Measurements from ENCODE around the gene CEBPB.
"Not testable (repeated sequence)": the region's sequence is repeated elsewhere in the genome, so short reads cannot be mapped to it uniquely, and the experiment has no call there.

The CEBPB gene

DNA sequence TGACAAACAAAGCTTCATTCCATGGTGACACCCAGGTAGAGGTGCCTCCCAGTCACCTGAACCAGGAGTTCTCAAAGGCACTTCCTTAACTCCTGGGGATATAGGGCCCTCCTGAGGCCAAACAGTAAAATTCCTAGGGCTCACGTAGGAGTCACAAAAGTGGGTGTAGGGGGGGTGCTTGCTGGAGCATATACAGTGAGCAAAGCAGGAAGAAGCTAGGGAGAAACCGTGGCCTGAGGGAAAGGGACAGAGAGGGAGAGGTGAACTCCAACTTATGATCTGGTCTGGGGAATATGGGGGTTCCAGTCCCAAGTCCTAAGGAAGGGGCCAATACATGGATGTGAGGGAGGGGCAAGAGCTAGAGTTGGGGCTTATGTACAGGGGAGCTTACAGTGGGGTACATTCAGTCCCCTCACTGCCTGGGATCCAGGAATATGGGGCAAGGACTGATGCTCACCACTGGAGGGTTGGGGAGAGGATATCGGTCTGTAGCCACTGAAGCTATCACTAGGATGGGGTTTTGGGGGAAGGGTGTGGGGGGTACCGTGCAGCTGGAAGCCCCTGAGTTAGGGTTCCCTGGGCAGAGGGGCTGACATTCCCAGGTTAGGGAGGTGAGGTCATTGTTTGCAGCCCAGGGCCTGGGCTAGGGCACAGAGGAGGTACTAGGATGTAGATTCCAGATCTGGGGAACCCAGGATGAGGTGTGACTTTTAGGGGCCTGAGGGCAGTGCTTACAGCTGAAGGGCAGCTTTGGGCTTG is 38.1 kb upstream of the CEBPB start:
- Histone ChIP-seq H3K9ac (ENCODE audit: low read length) (peak overlapping the region; percentile 97), H3K36me3 (ENCODE audit: control insufficient read depth, insufficient read depth, low read length) (peaks cover 3% of the 10 kb centered on the region), H3K4me3 (ENCODE audit: low read length) (peak overlapping the region; percentile 85), H3K9me3 (ENCODE audit: control insufficient read depth, low read length) (no peaks in the 10 kb centered on the region), H3K4me1 (ENCODE audit: control insufficient read depth, insufficient read depth, low read length) (peaks cover 53% of the 10 kb centered on the region), H3K27me3 (ENCODE audit: control insufficient read depth, insufficient read depth, low read length) (no peaks in the 10 kb centered on the region)

DNA sequence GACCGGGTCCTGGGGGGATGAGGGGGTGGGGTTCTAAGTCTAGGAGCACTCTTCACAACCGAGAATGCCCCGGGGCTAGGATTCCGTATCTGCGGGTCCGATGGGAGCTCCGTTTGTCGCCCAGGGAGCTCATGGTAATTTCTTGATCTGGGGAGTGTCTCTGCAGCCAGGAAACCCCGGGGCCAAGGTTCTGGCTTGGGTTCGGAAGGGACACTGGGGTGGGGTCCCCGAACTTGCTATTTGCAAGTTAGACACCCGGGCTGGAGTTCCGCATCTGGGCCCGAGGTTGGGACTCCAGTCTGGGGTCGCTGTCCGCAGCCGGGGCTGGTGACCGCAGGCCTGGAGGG is 37.5 kb upstream of the CEBPB start:
- Histone ChIP-seq H3K4me1 (ENCODE audit: control insufficient read depth, insufficient read depth, low read length) (peaks cover 47% of the 10 kb centered on the region), H3K36me3 (ENCODE audit: control insufficient read depth, insufficient read depth, low read length) (peaks cover 3% of the 10 kb centered on the region), H3K9ac (ENCODE audit: low read length) (peak overlapping the region; percentile 97), H3K27me3 (ENCODE audit: control insufficient read depth, insufficient read depth, low read length) (no peaks in the 10 kb centered on the region), H3K9me3 (ENCODE audit: control insufficient read depth, low read length) (no peaks in the 10 kb centered on the region), H3K4me3 (ENCODE audit: low read length) (peak overlapping the region; percentile 85)

DNA sequence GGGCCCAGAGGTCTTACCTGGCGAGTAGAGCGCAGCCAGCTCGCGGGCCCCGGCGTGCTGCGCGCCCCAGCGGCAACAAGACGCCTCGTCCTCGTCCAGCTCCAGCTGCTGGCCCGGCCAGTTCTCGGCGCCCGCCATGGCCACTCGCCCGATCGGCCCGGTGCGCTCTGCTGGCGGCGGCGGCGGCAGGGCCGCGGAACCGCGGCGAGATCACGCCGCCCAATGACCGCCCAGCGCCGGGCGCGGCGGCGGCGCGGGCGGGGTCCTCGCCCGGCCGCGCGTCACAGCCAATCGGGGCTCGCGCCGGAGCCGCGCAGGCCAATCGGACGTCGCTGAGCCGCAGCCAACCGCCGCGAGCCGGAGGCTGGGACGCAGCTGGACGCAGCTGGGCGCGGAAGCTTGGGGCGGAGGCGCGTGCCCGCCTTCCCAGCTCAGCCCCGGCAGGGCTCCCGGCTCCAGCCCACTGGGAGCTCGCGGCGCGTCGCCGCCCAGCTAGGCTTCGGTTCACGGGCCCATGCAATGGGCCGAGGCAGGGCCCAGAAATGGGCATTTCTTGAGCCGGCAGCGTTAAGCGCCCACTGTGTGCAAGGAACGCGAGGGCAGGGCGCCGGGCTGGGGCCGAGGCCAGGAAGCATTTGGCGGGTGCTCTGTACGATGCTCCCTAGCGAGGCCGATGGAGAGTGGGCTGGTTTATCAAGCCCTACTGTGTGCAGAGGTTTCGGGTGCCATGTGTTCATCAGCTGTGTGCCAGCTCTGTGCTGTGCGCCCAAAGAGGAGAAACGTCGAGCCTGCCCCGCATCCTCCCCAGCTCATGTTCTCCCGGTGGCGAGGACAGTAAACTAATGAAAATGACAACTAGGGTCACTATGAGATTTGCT is 36.9 kb upstream of the CEBPB start, which contains the start of gene PEDS1:
Gene PEDS1 (minus strand): TSS at position 224 of the 878 bp plus-strand sequence. CDS start 86 bp downstream, at position 138.
- Histone ChIP-seq H3K36me3 (ENCODE audit: control insufficient read depth, insufficient read depth, low read length) (no peaks in the 10 kb centered on the region), H3K9ac (ENCODE audit: low read length) (peak within 1 kb of the TSS; percentile 97), H3K9me3 (ENCODE audit: control insufficient read depth, low read length) (no peaks in the 10 kb centered on the region), H3K27me3 (ENCODE audit: control insufficient read depth, insufficient read depth, low read length) (no peaks in the 10 kb centered on the region), H3K4me1 (ENCODE audit: control insufficient read depth, insufficient read depth, low read length) (peaks cover 43% of the 10 kb centered on the region), H3K4me3 (ENCODE audit: low read length) (peak within 1 kb of the TSS; percentile 85)

DNA sequence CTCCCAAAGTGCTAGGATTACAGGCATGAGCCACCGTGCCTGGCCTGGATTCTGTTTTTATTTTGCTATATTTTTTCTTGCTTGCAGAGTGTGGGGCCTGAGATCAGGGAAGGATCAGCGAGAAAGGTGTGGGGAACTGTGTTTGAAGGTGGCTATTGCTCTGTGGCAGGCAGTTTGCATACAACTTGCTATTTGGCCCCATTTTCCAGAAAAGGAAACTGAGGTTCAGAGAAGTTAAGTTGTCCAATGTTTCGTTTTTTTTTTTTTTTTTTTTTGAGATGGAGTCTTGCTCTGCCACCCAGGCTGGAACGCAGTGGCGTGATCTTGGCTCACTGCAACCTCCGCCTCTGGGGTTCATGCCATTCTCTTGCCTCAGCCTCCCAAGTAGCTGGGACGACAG is 29.1 kb upstream of the CEBPB start:
- peaks cover 17% of the 10 kb centered on the region for H3K4me1 ChIP-seq (ENCODE audit: control insufficient read depth, insufficient read depth, low read length)
- not testable (repeated sequence) for H3K27me3 ChIP-seq (ENCODE audit: control insufficient read depth, insufficient read depth, low read length); H3K9me3 ChIP-seq (ENCODE audit: control insufficient read depth, low read length); H3K9ac ChIP-seq (ENCODE audit: low read length); H3K36me3 ChIP-seq (ENCODE audit: control insufficient read depth, insufficient read depth, low read length); H3K4me3 ChIP-seq (ENCODE audit: low read length)

DNA sequence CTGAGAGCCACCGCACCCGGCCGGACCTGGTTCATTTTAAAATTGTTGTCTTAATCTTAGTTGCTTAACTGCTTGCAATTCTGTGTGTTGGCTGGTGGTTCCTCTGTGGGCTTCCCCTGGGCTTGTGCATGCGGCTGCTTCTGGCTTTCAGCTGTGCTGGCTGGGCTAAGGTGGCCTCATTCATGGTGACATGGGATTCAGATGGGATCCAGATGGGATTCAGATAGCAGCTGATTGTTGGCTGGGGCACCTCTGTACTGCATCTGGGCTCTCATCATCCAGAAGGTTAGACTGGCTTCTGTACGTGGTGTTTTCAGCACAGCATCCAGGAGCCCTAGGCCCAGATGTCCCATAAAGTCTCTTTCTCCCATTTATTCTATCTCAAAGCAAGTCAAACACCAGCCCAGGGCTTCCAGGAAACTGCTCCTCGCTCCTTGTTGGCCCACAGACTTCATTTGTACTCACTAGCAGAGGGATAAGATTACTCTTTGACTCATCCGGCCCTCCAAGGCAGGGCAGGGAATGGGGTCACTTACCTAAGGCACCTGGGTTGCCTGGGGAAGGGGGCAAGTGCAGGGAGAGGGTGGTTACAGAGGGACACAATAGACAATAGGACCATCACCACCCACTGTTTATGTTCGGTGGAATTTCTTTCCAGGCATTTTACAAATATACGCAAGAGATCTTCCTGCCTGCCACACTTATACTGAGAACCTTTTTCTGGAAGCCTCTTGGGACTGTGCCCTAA is 26.9 kb upstream of the CEBPB start:
- Histone ChIP-seq H3K36me3 (ENCODE audit: control insufficient read depth, insufficient read depth, low read length) (no peaks in the 10 kb centered on the region), H3K4me1 (ENCODE audit: control insufficient read depth, insufficient read depth, low read length) (peaks cover 17% of the 10 kb centered on the region), H3K9ac (ENCODE audit: low read length) (no peak overlapping the region), H3K4me3 (ENCODE audit: low read length) (no peak overlapping the region), H3K27me3 (ENCODE audit: control insufficient read depth, insufficient read depth, low read length) (no peaks in the 10 kb centered on the region), H3K9me3 (ENCODE audit: control insufficient read depth, low read length) (no peaks in the 10 kb centered on the region)

DNA sequence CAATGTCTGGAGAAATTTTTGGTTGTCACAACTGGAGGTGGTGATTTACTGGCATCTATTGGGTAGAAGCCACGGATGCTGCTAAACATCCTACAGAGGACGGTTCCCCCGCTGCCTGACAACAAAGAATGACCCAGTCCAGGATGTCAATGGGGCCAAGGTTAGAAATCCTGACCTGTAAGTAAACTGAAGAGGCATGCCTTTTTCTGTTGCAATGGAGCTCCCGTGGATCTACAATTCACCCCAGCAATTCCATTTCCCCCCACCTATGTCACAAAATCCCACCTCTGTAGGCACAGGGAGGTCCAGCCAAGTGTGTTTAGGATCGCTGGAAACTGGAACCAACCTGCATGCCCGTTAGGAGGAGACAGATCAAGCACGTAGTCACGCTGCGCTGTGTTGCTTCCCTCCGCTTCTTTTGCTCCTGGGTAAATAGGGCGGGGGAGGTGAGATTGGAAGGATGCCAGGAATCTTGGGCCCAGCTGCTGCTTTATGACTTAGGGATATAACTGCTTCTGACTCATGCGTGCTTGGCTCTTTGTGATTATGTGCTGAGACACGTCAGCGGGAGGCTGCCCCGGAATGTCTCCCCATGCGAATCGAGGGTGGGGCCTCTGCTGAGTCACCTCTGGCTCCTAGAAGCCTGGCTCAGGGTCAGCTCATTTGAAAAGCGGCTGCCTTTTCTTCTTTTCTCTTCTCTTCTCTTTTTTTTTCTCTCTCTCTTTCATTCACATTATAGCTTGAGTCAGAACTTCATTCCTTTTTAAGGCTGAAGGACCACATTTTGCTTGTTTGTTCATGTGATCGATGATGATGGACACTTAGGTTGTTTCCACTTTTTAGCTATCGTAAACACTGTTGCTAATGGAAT is 24.7 kb upstream of the CEBPB start:
- Histone ChIP-seq H3K36me3 (ENCODE audit: control insufficient read depth, insufficient read depth, low read length) (no peaks in the 10 kb centered on the region), H3K9me3 (ENCODE audit: control insufficient read depth, low read length) (no peaks in the 10 kb centered on the region), H3K4me1 (ENCODE audit: control insufficient read depth, insufficient read depth, low read length) (peaks cover 17% of the 10 kb centered on the region), H3K4me3 (ENCODE audit: low read length) (peak overlapping the region; percentile 22), H3K27me3 (ENCODE audit: control insufficient read depth, insufficient read depth, low read length) (no peaks in the 10 kb centered on the region), H3K9ac (ENCODE audit: low read length) (peak overlapping the region; percentile 50)

DNA sequence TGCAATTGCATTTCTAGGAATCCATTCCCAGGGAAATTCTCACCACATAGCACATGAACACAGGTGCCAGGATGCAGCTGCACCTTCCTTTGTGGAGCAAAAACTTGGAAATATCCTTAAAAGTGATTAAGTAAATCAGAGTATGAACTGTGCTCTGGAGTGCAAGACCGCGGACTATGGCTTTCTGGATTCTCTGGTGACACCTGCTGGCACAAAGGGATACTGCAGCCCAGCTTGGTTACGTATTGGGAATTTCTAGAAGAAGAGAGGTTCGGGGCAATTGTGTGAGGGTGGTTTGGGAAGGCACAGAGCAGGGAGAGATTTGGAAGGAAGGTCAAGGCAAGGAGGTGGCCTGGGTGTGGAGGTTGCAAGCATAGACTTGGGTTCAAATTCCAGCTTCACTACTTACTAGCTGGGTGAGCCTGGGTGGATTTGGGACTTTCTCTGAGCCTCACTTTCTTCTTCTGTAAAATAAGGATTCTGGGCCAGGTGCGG is 21.3 kb upstream of the CEBPB start:
- H3K36me3 ChIP-seq (ENCODE audit: control insufficient read depth, insufficient read depth, low read length) = no peaks in the 10 kb centered on the region

DNA sequence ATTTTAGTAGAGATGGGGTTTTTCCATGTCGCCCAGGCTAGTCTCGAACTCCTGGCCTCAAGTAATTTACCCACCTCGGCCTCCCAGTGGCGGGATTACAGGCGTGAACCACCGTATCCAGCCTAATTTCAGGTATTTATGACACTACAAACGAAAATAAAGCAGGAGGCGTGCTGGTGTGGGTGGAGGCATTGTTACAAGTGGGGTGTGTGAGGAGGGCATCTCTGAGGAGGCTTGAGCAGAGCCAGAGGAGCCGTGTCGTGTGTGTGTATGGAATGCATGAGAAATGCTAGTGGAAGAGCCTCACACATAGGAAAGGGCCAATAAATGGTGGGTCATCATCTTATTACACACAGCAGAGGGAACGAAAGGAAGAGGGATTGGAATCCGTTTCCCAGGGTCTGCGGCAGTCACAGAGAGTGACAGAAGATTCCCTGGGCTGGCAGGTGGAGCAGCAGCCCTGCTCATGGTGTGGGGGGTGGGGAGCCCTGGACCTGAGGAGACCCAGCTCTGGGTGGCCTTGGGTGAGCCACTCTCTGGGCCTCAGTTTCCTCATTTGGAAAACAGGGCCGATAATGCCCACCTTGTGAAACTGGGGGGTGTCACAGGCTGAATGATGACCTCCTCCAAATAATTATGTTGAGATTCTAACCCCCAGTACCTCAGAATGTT is 19.9 kb upstream of the CEBPB start:
- peaks cover 19% of the 10 kb centered on the region for H3K4me1 ChIP-seq (ENCODE audit: control insufficient read depth, insufficient read depth, low read length)
- H3K9ac ChIP-seq (ENCODE audit: low read length) = no peak overlapping the region

More for the DNA sequence above, 21.3 kb upstream of the CEBPB start:
- peaks cover 25% of the 10 kb centered on the region for H3K4me1 ChIP-seq (ENCODE audit: control insufficient read depth, insufficient read depth, low read length)
- H3K4me3 ChIP-seq (ENCODE audit: low read length) = no peak overlapping the region
- H3K9ac ChIP-seq (ENCODE audit: low read length) = no peak overlapping the region
- H3K27me3 ChIP-seq (ENCODE audit: control insufficient read depth, insufficient read depth, low read length) = no peaks in the 10 kb centered on the region
- no peaks in the 10 kb centered on the region for H3K9me3 ChIP-seq (ENCODE audit: control insufficient read depth, low read length)

DNA sequence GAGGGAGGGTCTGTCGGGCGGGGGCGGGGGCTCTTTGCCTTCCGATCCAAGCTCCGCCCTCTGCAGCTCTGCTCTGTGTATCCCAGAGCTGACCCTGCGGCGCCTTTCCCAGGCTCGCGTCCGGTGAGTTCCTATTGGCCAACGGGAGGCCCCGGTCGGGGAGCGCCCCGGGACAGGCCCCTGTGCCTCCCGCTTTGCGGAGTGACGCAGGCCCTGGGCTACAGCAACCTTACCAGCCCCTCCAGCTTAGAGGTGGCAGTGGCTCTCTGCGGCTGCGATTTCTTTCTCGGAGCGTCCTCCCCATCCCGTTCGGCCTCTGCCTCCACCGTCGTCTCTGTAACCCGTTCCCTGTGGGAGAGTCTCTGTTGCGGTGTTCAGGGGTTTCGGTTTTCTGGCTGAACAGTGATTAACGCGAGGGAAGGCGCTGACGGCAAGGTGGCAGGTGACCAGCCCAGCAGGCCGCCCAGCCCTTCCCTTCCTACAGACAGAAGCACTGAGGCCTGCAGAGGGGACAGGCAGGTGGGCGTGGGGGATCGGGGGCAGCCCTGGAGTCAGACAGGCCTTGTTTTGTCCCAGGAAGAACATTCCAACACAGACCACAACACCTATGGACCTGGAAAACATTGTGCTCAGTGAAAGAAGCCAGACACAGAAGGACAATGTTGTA is 18.1 kb upstream of the CEBPB start:
- H3K4me1 ChIP-seq (ENCODE audit: control insufficient read depth, insufficient read depth, low read length) = peaks cover 16% of the 10 kb centered on the region
- H3K9me3 ChIP-seq (ENCODE audit: control insufficient read depth, low read length) = no peaks in the 10 kb centered on the region
- no peaks in the 10 kb centered on the region for H3K36me3 ChIP-seq (ENCODE audit: control insufficient read depth, insufficient read depth, low read length)
- H3K27me3 ChIP-seq (ENCODE audit: control insufficient read depth, insufficient read depth, low read length) = no peaks in the 10 kb centered on the region
- H3K9ac ChIP-seq (ENCODE audit: low read length) = peak overlapping the region; percentile 82
- H3K4me3 ChIP-seq (ENCODE audit: low read length) = peak overlapping the region; percentile 51

More for the DNA sequence above, 19.9 kb upstream of the CEBPB start:
- Histone ChIP-seq H3K9me3 (ENCODE audit: control insufficient read depth, low read length) (no peaks in the 10 kb centered on the region), H3K4me3 (ENCODE audit: low read length) (no peak overlapping the region), H3K36me3 (ENCODE audit: control insufficient read depth, insufficient read depth, low read length) (no peaks in the 10 kb centered on the region), H3K27me3 (ENCODE audit: control insufficient read depth, insufficient read depth, low read length) (no peaks in the 10 kb centered on the region)

DNA sequence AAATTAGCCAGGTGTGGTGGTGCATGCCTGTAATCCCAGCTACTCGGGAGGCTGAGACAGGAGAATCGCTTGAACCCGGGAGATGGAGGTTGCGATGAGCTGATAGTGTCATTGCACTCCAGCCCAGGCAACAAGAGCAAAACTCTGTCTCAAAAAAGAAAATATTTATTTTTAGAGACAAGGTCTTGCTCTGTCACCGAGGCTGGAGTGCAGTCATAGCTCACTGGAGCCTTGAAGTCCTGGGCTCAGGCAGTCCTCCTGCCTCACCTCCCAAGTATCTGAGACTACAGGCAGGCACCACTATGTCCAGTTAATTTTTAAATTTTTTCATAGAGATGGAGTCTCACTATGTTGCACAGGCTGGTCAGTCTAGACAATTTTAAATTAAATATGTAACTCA is 16.2 kb upstream of the CEBPB start:
- no peaks in the 10 kb centered on the region for H3K36me3 ChIP-seq (ENCODE audit: control insufficient read depth, insufficient read depth, low read length)
- H3K4me3 ChIP-seq (ENCODE audit: low read length) = no peak overlapping the region
- H3K27me3 ChIP-seq (ENCODE audit: control insufficient read depth, insufficient read depth, low read length) = no peaks in the 10 kb centered on the region
- H3K4me1 ChIP-seq (ENCODE audit: control insufficient read depth, insufficient read depth, low read length) = peaks cover 20% of the 10 kb centered on the region
- H3K9ac ChIP-seq (ENCODE audit: low read length) = no peak overlapping the region
- no peaks in the 10 kb centered on the region for H3K9me3 ChIP-seq (ENCODE audit: control insufficient read depth, low read length)

Measured in mucosa of stomach (tissue), 1 donor.